CD4-positive, alpha-beta memory T cell (primary cell): ENCODE results near the gene CD34. TPM values are rescaled to one million over a fixed set of nuclear protein-coding genes. Genes with fewer than 3 reads are reported as not detected.

ENCODE experiments used
- CTCF ChIA-PET: fragments of 350-600 bp; sonication (Branson Sonifier 250); formaldehyde crosslinking; loops from one replicate; lab custom pipeline; 2021; ENCODE audit warnings: inconsistent platforms; ENCODE audit not compliant: partially characterized antibody; lab: Charles Lee
- POLR2A ChIA-PET: fragments of 350-600 bp; sonication (Branson Sonifier 250); formaldehyde crosslinking; loops from one replicate; lab custom pipeline; 2021; ENCODE audit not compliant: partially characterized antibody; lab: Charles Lee
- DNase-seq, 5 donors: peaks; one replicate each; pipeline versions ENCODE4 v3.0.0 to v3.0.0-alpha.2; 2020 to 2022; ENCODE audit warnings: mixed read lengths in 1 of 5
- H3K27ac ChIP-seq: one replicate; pipeline ENCODE4 v1.7.0; 2013; ENCODE audit warnings: low read depth, low read length
- H3K27me3 ChIP-seq: 2 replicates; pipeline ENCODE4 v1.7.0; 2013; ENCODE audit warnings: mild to moderate bottlenecking, low read length, moderate library complexity; ENCODE audit not compliant: insufficient read depth
- H3K36me3 ChIP-seq: 2 replicates; pipeline ENCODE4 v1.7.0; 2013; ENCODE audit warnings: mild to moderate bottlenecking, low read length, moderate library complexity; ENCODE audit not compliant: insufficient read depth
- H3K4me1 ChIP-seq: 2 replicates; pipeline ENCODE4 v1.7.0; 2013; ENCODE audit warnings: mild to moderate bottlenecking, low read length, moderate library complexity; ENCODE audit not compliant: insufficient read depth
- H3K4me3 ChIP-seq, 2 donors: one replicate each; pipeline ENCODE4 v1.7.0; 2013; ENCODE audit warnings: low read length in 2 of 2, mild to moderate bottlenecking in 1 of 2
- H3K9me3 ChIP-seq, 2 donors: one replicate each; pipeline ENCODE4 v1.7.0; 2013; ENCODE audit warnings: low read length in 2 of 2, control low read depth in 1 of 2; ENCODE audit not compliant: control insufficient read depth in 1 of 2
- H3K27ac Mint-ChIP-seq, 7 donors: one replicate each; pipeline ENCODE4 v1.8.0; 2020 to 2021; ENCODE audit warnings: mixed read lengths in 7 of 7, mild to moderate bottlenecking in 6 of 7, inconsistent platforms in 3 of 7, moderate library complexity in 3 of 7
- H3K27me3 Mint-ChIP-seq, 2 donors: one replicate each; pipeline ENCODE4 v1.8.0; 2020 to 2021; ENCODE audit warnings: mixed read lengths in 2 of 2
- H3K36me3 Mint-ChIP-seq, 2 donors: one replicate each; pipeline ENCODE4 v1.8.0; 2020 to 2021; ENCODE audit warnings: mixed read lengths in 2 of 2, inconsistent platforms in 1 of 2, mild to moderate bottlenecking in 1 of 2
- H3K4me1 Mint-ChIP-seq, 4 donors: one replicate each; pipeline ENCODE4 v1.8.0; 2020 to 2021; ENCODE audit warnings: mixed read lengths in 4 of 4, mild to moderate bottlenecking in 1 of 4
- H3K4me3 Mint-ChIP-seq, 8 donors: one replicate each; pipeline ENCODE4 v1.8.0; 2020 to 2021; ENCODE audit warnings: mixed read lengths in 8 of 8, mild to moderate bottlenecking in 7 of 8, moderate library complexity in 6 of 8, inconsistent platforms in 3 of 8
- H3K9me3 Mint-ChIP-seq, 8 donors: one replicate each; pipeline ENCODE4 v1.8.0; 2020 to 2021; ENCODE audit warnings: mixed read lengths in 8 of 8, mild to moderate bottlenecking in 5 of 8, inconsistent platforms in 3 of 8, moderate library complexity in 1 of 8
- intact Hi-C: fragments of 100-400 bp; cut with micrococcal nuclease; formaldehyde crosslinking; loops from one replicate; pipeline ENCODE4 v1.15.1; 2023
- polyA plus RNA-seq, 2 donors: library from polyadenylated mRNA; unstranded; fragments of 300-500 nt; fragmentation: Illumina TruSeq; gene quantifications; one replicate each; pipeline ENCODE4 v1.2.3, GENCODE V29; 2021
- total RNA-seq, 2 experiments: library from RNA; stranded (reverse); gene quantifications; one replicate each; pipeline ENCODE4 v1.2.3, GENCODE V29; 2021

The CD34 gene
- total and polyA plus RNA-seq, 4 experiments from 2014 or later: 0.03 TPM; not detected in 3

DNA sequence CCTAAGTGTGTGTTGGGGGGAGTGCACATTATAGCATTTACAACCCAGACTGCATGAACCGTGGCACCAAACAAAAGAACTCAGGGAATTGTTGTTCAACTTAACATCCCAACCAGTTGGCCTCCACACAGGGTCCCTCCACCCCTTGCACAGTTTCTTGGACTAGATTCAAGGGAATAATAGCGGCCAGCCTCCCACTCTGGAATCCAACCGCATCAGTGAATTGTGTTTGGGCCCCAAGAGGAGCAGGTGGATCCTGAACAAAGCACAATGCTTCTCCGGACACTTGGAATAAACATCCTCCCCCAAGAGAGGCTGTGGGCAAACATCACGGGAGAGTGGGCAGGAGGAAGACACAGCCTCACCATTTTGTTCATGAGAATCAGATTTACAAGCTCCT, 18.2 kb downstream of the CD34 start:
- CTCF ChIA-PET: interaction anchor here (1.0 kb wide), 1 partner anchor 54 kb away, joined by 3 read pairs; no protein-coding TSS in a partner anchor
- Mint-ChIP-seq H3K27ac (no peak overlapping the region), H3K27me3 (peaks cover 3 to 7% of the 10 kb centered on the region in 2 donors), H3K4me1 (no peaks in the 10 kb centered on the region), H3K9me3 (no peaks in the 10 kb centered on the region), H3K36me3 (no peaks in the 10 kb centered on the region), H3K4me3 (no peak overlapping the region)
- POLR2A ChIA-PET: no interaction called here
- Histone ChIP-seq H3K36me3 (no peaks in the 10 kb centered on the region), H3K4me3 (no peak overlapping the region), H3K27ac (no peak overlapping the region), H3K9me3 (no peaks in the 10 kb centered on the region), H3K27me3 (no peaks in the 10 kb centered on the region), H3K4me1 (no peaks in the 10 kb centered on the region)
- intact Hi-C loops: no loop called here
- DNase-seq: no peak

DNA sequence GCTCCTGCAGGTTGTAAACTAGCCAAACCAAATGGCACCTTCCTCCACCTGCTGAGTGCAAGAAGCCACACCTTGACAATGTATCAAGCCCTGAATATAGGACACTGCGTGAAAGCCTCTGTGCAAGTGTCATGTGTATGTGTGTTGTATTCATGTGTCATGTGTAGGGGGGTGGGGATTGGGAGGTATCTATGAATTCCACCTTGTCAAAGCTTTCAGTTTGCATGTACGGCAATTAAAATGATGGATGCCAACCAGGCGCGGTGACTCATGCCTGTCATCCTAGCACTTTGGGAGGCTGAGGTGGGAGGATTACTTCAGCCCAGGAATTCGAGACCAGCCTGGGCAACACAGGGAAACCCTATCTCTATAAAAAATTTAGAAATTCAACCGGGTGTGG, 19.8 kb downstream of the CD34 start:
- Histone ChIP-seq H3K27ac (no peak overlapping the region), H3K9me3 (no peaks in the 10 kb centered on the region), H3K27me3 (no peaks in the 10 kb centered on the region), H3K4me3 (no peak overlapping the region), H3K4me1 (no peaks in the 10 kb centered on the region), H3K36me3 (no peaks in the 10 kb centered on the region)
- intact Hi-C loops: no loop called here
- no peak overlapping the region for H3K27ac Mint-ChIP-seq
- H3K36me3 Mint-ChIP-seq: no peaks in the 10 kb centered on the region
- H3K4me1 Mint-ChIP-seq: peaks cover 0 to 1% (median 0%) of the 10 kb centered on the region in 4 donors
- no peak for DNase-seq
- CTCF ChIA-PET: interaction anchor here (1.0 kb wide), 1 partner anchor 8 kb away, joined by 3 read pairs; no protein-coding TSS in a partner anchor
- no peak overlapping the region for H3K4me3 Mint-ChIP-seq
- POLR2A ChIA-PET: no interaction called here
- no peaks in the 10 kb centered on the region for H3K9me3 Mint-ChIP-seq
- H3K27me3 Mint-ChIP-seq: peaks cover 4 to 11% of the 10 kb centered on the region in 2 donors

DNA sequence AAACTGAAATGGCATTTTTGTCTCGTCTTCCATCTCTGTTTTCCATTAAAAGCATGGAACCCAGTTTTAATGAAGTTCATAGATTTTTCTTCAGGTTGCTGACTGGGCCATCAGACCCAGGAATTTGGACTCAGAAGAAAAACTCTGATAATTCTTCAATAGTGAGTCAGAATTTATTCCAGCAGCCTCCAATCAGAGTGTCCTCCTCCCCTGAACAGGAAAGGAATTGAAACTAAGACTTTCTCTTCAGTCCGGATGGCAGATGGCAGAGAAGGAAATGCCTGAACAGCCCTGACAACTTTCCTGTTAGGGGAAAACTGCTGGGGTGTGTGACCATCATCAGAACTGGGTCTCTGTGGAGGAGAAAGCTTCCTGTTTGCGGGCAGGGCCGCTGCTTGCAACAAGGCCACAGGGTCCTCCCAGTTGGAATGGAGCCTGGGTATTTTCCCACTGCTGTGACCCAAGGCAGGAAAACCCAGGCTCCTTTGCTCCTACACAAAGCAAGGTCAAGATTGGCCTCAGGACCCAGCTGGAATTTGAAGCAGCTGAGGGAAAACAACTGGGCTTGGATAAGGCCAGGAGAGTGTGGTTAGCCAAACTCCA, 20.7 kb downstream of the CD34 start:
- H3K9me3 ChIP-seq: no peaks in the 10 kb centered on the region
- Mint-ChIP-seq H3K4me1 (peaks cover 0 to 4% (median 2%) of the 10 kb centered on the region in 4 donors), H3K27me3 (peaks cover 3 to 12% of the 10 kb centered on the region in 2 donors), H3K4me3 (no peak overlapping the region), H3K27ac (no peak overlapping the region), H3K36me3 (no peaks in the 10 kb centered on the region), H3K9me3 (no peaks in the 10 kb centered on the region)
- no peaks in the 10 kb centered on the region for H3K27me3 ChIP-seq
- no peak for DNase-seq
- ChIA-PET CTCF (no interaction called here), POLR2A (no interaction called here)
- H3K27ac ChIP-seq: no peak overlapping the region
- H3K36me3 ChIP-seq: no peaks in the 10 kb centered on the region
- intact Hi-C loops: no loop called here
- no peak overlapping the region for H3K4me3 ChIP-seq
- peaks cover 1% of the 10 kb centered on the region for H3K4me1 ChIP-seq

DNA sequence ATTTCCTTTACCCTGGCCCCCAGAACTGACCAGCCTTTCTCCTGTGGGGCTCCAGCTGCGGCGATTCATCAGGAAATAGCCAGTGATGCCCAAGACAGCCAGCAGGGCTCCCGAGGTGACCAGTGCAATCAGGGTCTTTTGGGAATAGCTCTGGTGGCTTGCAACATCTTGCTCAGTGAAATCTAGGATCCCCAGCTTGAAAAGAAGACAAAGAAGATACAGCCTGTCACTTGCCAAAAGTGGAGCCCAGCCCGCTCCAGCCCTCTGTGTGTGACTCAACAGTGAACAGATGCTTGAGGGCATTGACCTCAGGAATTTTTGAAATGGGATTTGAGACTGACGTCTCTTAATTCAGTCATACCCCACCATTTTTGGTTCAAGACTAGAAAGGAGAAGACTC, 22.3 kb downstream of the CD34 start:
- no peak overlapping the region for H3K4me3 ChIP-seq
- H3K9me3 ChIP-seq: no peaks in the 10 kb centered on the region
- peaks cover 13 to 20% (median 17%) of the 10 kb centered on the region in 4 donors for H3K4me1 Mint-ChIP-seq
- H3K27me3 Mint-ChIP-seq: peaks cover 1 to 14% of the 10 kb centered on the region in 2 donors
- H3K27ac Mint-ChIP-seq: no peak overlapping the region
- no peaks in the 10 kb centered on the region for H3K36me3 Mint-ChIP-seq
- no peak overlapping the region for H3K4me3 Mint-ChIP-seq
- no peaks in the 10 kb centered on the region for H3K36me3 ChIP-seq
- H3K27ac ChIP-seq: no peak overlapping the region
- peaks cover 17% of the 10 kb centered on the region for H3K4me1 ChIP-seq
- no peaks in the 10 kb centered on the region for H3K9me3 Mint-ChIP-seq
- ChIA-PET POLR2A (interaction anchor here (8.6 kb wide), 1 partner anchor 17 kb away, joined by 157 read pairs; no protein-coding TSS in a partner anchor), CTCF (interaction anchor here (6.9 to 9.7 kb wide), 2 partner anchors 19 to 74 kb away, joined by 119 to 402 read pairs; no protein-coding TSS in a partner anchor)
- no peak for DNase-seq
- no peaks in the 10 kb centered on the region for H3K27me3 ChIP-seq
- intact Hi-C loops: no loop called here

DNA sequence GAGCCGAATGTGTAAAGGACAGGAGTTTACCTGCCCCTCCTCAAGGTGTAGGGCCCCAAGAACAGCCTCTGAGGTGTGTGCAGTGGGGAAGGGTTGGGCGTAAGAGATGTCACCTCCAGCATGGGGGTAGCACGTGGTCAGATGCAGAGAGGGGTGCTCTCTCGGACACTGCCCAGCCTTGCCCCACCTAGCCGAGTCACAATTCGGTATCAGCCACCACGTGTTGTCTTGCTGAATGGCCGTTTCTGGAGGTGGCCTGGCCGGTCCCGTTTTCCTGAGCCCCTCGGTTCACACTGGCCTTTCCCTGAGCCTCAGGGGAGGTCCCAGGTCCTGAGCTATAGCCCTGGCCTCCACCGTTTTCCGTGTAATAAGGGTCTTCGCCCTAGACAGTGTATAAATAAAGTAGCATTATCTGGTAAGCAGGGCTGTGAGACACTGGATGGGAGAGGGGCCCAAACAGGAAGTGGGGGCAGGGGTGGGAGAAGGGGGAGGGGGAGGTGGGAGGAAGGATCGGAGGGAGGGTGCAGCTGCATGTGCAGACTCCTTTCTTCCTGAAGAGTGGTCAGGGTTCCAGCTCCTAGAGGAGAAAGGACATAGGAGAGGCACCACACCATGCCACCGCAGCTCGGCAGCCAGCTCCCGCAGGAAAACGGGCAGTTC, 23.3 kb downstream of the CD34 start:
- peaks cover 1 to 14% of the 10 kb centered on the region in 2 donors for H3K27me3 Mint-ChIP-seq
- H3K4me3 Mint-ChIP-seq: no peak overlapping the region
- ChIA-PET POLR2A (interaction anchor here (4.6 to 8.6 kb wide), 2 partner anchors 16 to 76 kb away, joined by 28 to 157 read pairs; no protein-coding TSS in a partner anchor), CTCF (interaction anchor here (1.6 to 9.7 kb wide), 7 partner anchors 9 to 111 kb away, joined by 4 to 402 read pairs (median 44); no protein-coding TSS in a partner anchor)
- no peaks in the 10 kb centered on the region for H3K36me3 ChIP-seq
- H3K4me3 ChIP-seq: no peak overlapping the region
- intact Hi-C loops: no loop called here
- H3K4me1 Mint-ChIP-seq: peaks cover 19 to 30% (median 26%) of the 10 kb centered on the region in 4 donors
- peaks cover 0 to under 1% (median 0%) of the 10 kb centered on the region in 8 donors for H3K9me3 Mint-ChIP-seq
- no peaks in the 10 kb centered on the region for H3K9me3 ChIP-seq
- H3K27me3 ChIP-seq: no peaks in the 10 kb centered on the region
- no peaks in the 10 kb centered on the region for H3K36me3 Mint-ChIP-seq
- no peak for DNase-seq
- no peak overlapping the region for H3K27ac ChIP-seq
- peaks cover 24% of the 10 kb centered on the region for H3K4me1 ChIP-seq
- H3K27ac Mint-ChIP-seq: no peak overlapping the region

DNA sequence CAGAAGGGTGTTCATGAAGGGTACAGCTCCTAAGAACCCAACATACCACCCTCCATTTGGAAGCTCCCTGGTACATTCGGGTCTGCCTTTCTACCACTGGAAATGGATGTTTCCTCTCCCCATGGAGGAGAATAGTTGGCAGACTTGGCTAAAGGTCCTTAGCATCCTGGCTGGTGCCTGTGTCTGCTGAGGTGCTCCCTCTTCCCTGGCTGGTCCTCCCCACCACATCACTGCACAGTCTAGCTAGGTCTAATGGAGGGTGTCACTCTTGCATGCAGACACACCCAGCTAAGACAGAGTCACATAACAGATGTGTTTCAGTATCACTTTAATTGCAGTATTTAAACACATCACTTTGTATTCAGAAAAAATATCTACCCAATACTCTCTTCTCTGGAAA, 24.7 kb downstream of the CD34 start:
- POLR2A ChIA-PET: interaction anchor here (0.6 to 8.6 kb wide), 3 partner anchors 15 to 77 kb away, joined by 3 to 157 read pairs (median 28); no protein-coding TSS in a partner anchor

More for the DNA sequence above, 24.7 kb downstream of the CD34 start:
- Histone ChIP-seq H3K36me3 (no peaks in the 10 kb centered on the region), H3K9me3 (no peaks in the 10 kb centered on the region), H3K4me3 (no peak overlapping the region), H3K27ac (no peak overlapping the region), H3K4me1 (peaks cover 32% of the 10 kb centered on the region), H3K27me3 (no peaks in the 10 kb centered on the region)
- Mint-ChIP-seq H3K4me1 (peaks cover 25 to 39% (median 34%) of the 10 kb centered on the region in 4 donors), H3K27ac (no peak overlapping the region), H3K9me3 (peaks cover 0 to 2% (median 0%) of the 10 kb centered on the region in 8 donors), H3K4me3 (no peak overlapping the region), H3K36me3 (no peaks in the 10 kb centered on the region), H3K27me3 (peaks cover 1 to 14% of the 10 kb centered on the region in 2 donors)
- intact Hi-C loops: no loop called here
- DNase-seq: no peak
- CTCF ChIA-PET: interaction anchor here (0.8 to 9.7 kb wide), 16 partner anchors 10 to 358 kb away, joined by 3 to 402 read pairs (median 13); partner anchors contain the start of gene PLXNA2
